Peyer's patch (tissue), 4 donors: Measurements from ENCODE around the gene EDARADD.

ENCODE experiments used
- CTCF ChIP-seq, 6 experiments: fragments of 450-650 bp in 4 of 6; fragments of 200-600 bp in 2 of 6; sonication (generic) in 1 of 6; IDR thresholded peaks; one replicate each; pipeline ENCODE4 v1.5.1; 2017 to 2019; ENCODE audit warnings: antibody characterized with exemption in 6 of 6, mild to moderate bottlenecking in 3 of 6, moderate library complexity in 1 of 6
- POLR2A ChIP-seq, 2 donors: fragments of 450-650 bp; IDR thresholded peaks; one replicate each; pipeline ENCODE4 v1.5.1; 2017; ENCODE audit warnings: antibody characterized with exemption in 2 of 2, mild to moderate bottlenecking in 2 of 2, moderate library complexity in 2 of 2

GRCh38 chr1:236501093-236501492 lies 107.0 kb downstream of the EDARADD start:
- TF ChIP-seq CTCF (IDR thresholded peaks at IDR 0.05) (no peak), POLR2A (IDR thresholded peaks at IDR 0.05) (no peak)
